Measurements from ENCODE around the gene YAE1. TPM values are rescaled to one million over a fixed set of nuclear protein-coding genes. Genes with fewer than 3 reads are reported as not detected.

YAE1 gene
- total RNA-seq, 4 donors from 2014 or later, result 1.4 to 22.9 (median 13.3) TPM

GRCh38 chr7:39615350-39615975 lies 49.3 kb downstream of the YAE1 start:
- Histone ChIP-seq H3K4me1 (no peaks in the 10 kb centered on the region), H3K4me3 (no peak overlapping the region), H3K27me3 (peaks cover 6% of the 10 kb centered on the region), H3K27ac (no peak overlapping the region), H3K36me3 (no peaks in the 10 kb centered on the region), H3K9me3 (no peaks in the 10 kb centered on the region)
- no peak for DNase-seq
- intact Hi-C loops (cut with DNase I; ENCODE audit: low total_unique reads) (no loop called here), in situ Hi-C loops (cut with MboI; ENCODE audit: low pct_ligation_motif_present in 1 of 4, low pct_unique_long_range_greater_than_20kb in 1 of 4, low sequenced_read_pairs in 3 of 4) (no loop called here)
- no peak for TF ChIP-seq EP300 (IDR thresholded peaks at IDR 0.05; ENCODE audit: low read depth)
- no peak for TF ChIP-seq CTCF (IDR thresholded peaks at IDR 0.05)
- TF ChIP-seq POLR2A (IDR thresholded peaks at IDR 0.05), result no peak
- TF ChIP-seq POLR2AphosphoS5 (IDR thresholded peaks at IDR 0.05), result no peak
- 71 to 74% methylated on average over 1 of the region's 1 CpG for WGBS, 2 donors (ENCODE audit: low coverage in 1 of 2)

DNA sequence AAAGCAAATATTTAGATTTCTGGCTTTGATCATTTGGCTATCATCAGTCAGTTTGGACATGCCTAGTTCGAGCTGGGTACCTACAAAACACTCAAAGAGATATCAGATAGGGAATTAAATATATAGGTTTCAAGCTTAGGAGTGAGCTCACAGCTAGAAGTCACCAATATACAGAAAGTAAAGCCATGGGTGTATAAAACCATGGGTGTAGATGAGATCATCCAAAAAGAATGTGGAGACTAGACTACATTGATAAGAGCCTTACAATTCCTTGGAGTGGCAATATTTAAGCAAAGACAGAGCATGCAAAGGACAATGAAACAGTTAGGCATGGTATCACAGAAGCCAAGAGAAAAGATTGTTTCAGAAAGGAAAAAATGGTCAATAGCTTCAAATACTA lies 49.9 kb downstream of the YAE1 start:
- in situ Hi-C loops (cut with MboI; ENCODE audit: low pct_ligation_motif_present in 1 of 4, low pct_unique_long_range_greater_than_20kb in 1 of 4, low sequenced_read_pairs in 3 of 4), result no loop called here
- TF ChIP-seq POLR2AphosphoS5 (IDR thresholded peaks at IDR 0.05), result no peak
- TF ChIP-seq POLR2A (IDR thresholded peaks at IDR 0.05), result no peak
- TF ChIP-seq EP300 (IDR thresholded peaks at IDR 0.05; ENCODE audit: low read depth), result no peak
- WGBS, 2 donors (ENCODE audit: low coverage in 1 of 2), result 11 to 28% methylated on average over 1 of the region's 1 CpG

DNA sequence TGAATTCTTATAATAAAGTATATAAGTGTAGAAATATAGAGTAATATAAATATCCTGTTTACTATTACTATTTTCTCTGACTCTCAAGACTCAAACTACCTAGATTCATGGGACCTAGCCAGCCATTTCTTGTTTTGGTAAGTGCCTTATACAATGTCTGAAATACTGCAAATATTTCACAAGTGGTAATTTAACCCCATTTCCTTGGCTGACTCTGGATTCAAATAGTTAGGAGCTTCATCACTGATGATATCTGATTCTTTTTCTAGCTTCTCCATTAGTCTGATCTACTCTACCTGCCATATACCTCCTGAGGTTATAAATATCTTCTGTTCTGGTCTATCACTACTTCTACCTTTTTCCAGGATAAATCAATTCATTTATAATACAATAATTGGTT lies 50.8 kb downstream of the YAE1 start:
- no peak for DNase-seq
- no peak overlapping the region for H3K27ac ChIP-seq
- H3K4me3 ChIP-seq, result no peak overlapping the region
- no peaks in the 10 kb centered on the region for H3K9me3 ChIP-seq
- H3K4me1 ChIP-seq, result no peaks in the 10 kb centered on the region
- peaks cover 6% of the 10 kb centered on the region for H3K27me3 ChIP-seq
- H3K36me3 ChIP-seq, result no peaks in the 10 kb centered on the region
- in situ Hi-C loops (cut with MboI; ENCODE audit: low pct_ligation_motif_present in 1 of 4, low pct_unique_long_range_greater_than_20kb in 1 of 4, low sequenced_read_pairs in 3 of 4) (no loop called here), intact Hi-C loops (cut with DNase I; ENCODE audit: low total_unique reads) (no loop called here)
- TF ChIP-seq POLR2AphosphoS5 (IDR thresholded peaks at IDR 0.05), result no peak
- TF ChIP-seq CTCF (IDR thresholded peaks at IDR 0.05), result no peak

More for the DNA sequence above, 49.9 kb downstream of the YAE1 start:
- H3K36me3 ChIP-seq, result no peaks in the 10 kb centered on the region
- no peaks in the 10 kb centered on the region for H3K9me3 ChIP-seq
- intact Hi-C loops (cut with DNase I; ENCODE audit: low total_unique reads), result no loop called here
- no peaks in the 10 kb centered on the region for H3K4me1 ChIP-seq
- H3K27me3 ChIP-seq, result peaks cover 6% of the 10 kb centered on the region
- H3K4me3 ChIP-seq, result no peak overlapping the region
- no peak for DNase-seq
- H3K27ac ChIP-seq, result no peak overlapping the region

DNA sequence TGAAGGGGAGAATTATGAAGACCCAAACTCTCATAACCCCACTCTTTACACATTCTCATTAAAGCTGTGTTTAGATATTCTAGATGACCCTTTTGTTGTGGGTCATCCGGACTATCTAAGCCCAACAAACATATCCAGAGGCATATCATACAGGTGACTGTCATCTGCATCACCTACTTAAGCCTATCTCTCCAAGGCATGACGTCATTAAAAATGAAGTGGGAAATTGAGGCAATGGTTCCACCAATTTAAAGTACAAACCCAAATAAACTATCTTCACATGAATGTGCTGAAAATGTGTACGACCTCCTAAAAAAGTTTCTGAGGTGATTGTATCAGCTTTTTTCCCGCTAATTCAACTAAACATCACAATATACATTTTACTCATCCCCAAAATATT lies 52.7 kb downstream of the YAE1 start:
- no peak for TF ChIP-seq CTCF (IDR thresholded peaks at IDR 0.05)
- TF ChIP-seq EP300 (IDR thresholded peaks at IDR 0.05; ENCODE audit: low read depth), result no peak
- no peak for TF ChIP-seq POLR2A (IDR thresholded peaks at IDR 0.05)
- no peak for TF ChIP-seq POLR2AphosphoS5 (IDR thresholded peaks at IDR 0.05)
- intact Hi-C loops (cut with DNase I; ENCODE audit: low total_unique reads) (no loop called here), in situ Hi-C loops (cut with MboI; ENCODE audit: low pct_ligation_motif_present in 1 of 4, low pct_unique_long_range_greater_than_20kb in 1 of 4, low sequenced_read_pairs in 3 of 4) (no loop called here)
- no peak overlapping the region for H3K27ac ChIP-seq
- 85 to 91% methylated on average over 4 of the region's 4 CpGs for WGBS, 2 donors (ENCODE audit: low coverage in 1 of 2)
- H3K9me3 ChIP-seq, result no peaks in the 10 kb centered on the region
- H3K4me1 ChIP-seq, result peaks cover 0 to 6% (median 6%) of the 10 kb centered on the region in 4 donors
- no peak for DNase-seq
- no peaks in the 10 kb centered on the region for H3K36me3 ChIP-seq
- no peaks in the 10 kb centered on the region for H3K27me3 ChIP-seq
- no peak overlapping the region for H3K4me3 ChIP-seq

DNA sequence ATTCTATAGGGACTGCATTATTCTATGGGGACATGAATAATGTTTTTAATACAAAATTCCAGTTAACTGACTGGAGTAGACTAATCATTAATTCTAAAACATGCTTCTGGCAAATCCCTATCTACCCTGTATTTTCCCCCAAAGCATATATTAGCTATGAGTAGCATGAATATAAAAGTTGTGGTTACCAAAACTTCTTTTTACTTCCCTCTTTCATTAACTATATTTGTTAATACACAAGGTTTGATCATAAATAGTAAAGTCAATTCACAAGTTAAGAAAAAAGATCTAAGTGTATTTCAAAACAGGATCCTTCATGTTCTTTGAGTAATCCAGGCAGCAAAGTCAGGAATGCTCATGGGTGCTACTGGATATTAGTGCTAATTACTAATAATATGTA lies 54.3 kb downstream of the YAE1 start:
- TF ChIP-seq EP300 (IDR thresholded peaks at IDR 0.05; ENCODE audit: low read depth) (no peak), POLR2A (IDR thresholded peaks at IDR 0.05) (no peak), POLR2AphosphoS5 (IDR thresholded peaks at IDR 0.05) (no peak), CTCF (IDR thresholded peaks at IDR 0.05) (no peak)
- Histone ChIP-seq H3K4me3 (no peak overlapping the region), H3K27me3 (no peaks in the 10 kb centered on the region), H3K27ac (no peak overlapping the region), H3K9me3 (no peaks in the 10 kb centered on the region), H3K36me3 (no peaks in the 10 kb centered on the region), H3K4me1 (peaks cover 9 to 19% (median 18%) of the 10 kb centered on the region in 4 donors)
- in situ Hi-C loops (cut with MboI; ENCODE audit: low pct_ligation_motif_present in 1 of 4, low pct_unique_long_range_greater_than_20kb in 1 of 4, low sequenced_read_pairs in 3 of 4), result no loop called here
- intact Hi-C loops (cut with DNase I; ENCODE audit: low total_unique reads), result loop anchor here (5.0 kb wide), 1 partner anchor 252 kb away; no protein-coding TSS in a partner anchor
- DNase-seq, result no peak

Measured in transverse colon (tissue), 4 donors.